GM12865 (cell line): ENCODE data around the gene SENP8.
A peak's percentile ranks its signal among the peaks of the same experiment; 100 is the strongest.

Source experiments
- DNase-seq: peaks from one replicate; pipeline ENCODE4 v3.0.0; 2010; ENCODE audit warnings: low read depth
- H3K4me3 ChIP-seq: 2 replicates; pipeline ENCODE4 v1.5.1; 2011; ENCODE audit warnings: mild to moderate bottlenecking, low read depth, low read length, control low read depth
- TF ChIP-seq, protein P1 (sequence below): IDR thresholded peaks from 2 replicates; pipeline ENCODE4 v1.5.1; 2011; ENCODE audit warnings: low read length, control low read depth, low read depth, inconsistent platforms; ENCODE audit not compliant: insufficient read depth; ENCODE audit errors: missing control alignments

Gene SENP8

GRCh38 chr15:72078887-72079286, 39.3 kb upstream of the SENP8 start:
- peak; percentile 62 for DNase-seq
- TF ChIP-seq, protein P1, sequence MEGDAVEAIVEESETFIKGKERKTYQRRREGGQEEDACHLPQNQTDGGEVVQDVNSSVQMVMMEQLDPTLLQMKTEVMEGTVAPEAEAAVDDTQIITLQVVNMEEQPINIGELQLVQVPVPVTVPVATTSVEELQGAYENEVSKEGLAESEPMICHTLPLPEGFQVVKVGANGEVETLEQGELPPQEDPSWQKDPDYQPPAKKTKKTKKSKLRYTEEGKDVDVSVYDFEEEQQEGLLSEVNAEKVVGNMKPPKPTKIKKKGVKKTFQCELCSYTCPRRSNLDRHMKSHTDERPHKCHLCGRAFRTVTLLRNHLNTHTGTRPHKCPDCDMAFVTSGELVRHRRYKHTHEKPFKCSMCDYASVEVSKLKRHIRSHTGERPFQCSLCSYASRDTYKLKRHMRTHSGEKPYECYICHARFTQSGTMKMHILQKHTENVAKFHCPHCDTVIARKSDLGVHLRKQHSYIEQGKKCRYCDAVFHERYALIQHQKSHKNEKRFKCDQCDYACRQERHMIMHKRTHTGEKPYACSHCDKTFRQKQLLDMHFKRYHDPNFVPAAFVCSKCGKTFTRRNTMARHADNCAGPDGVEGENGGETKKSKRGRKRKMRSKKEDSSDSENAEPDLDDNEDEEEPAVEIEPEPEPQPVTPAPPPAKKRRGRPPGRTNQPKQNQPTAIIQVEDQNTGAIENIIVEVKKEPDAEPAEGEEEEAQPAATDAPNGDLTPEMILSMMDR = no peak
- H3K4me3 ChIP-seq = no peak overlapping the region

DNA sequence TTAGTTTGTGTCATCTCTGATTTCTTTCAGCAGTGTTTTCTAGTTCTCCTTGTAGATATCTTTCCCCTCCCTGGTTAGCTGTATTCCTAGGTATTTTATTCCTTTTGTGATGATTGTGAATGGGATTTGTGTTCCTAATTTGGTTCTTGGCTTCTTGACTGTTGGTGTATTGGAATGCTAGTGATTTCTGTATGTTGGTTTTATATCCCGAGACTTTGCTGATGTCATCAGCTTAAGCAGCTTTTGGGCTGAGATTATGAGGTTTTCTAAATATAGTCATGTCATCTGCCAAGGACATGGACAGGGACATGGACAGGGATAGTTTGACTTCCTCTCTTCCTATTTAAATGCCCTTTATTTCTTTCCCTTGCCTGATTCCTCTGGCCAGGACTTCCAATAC, 36.0 kb upstream of the SENP8 start:
- H3K4me3 ChIP-seq = no peak overlapping the region
- no peak for DNase-seq
- TF ChIP-seq, protein P1 = no peak

DNA sequence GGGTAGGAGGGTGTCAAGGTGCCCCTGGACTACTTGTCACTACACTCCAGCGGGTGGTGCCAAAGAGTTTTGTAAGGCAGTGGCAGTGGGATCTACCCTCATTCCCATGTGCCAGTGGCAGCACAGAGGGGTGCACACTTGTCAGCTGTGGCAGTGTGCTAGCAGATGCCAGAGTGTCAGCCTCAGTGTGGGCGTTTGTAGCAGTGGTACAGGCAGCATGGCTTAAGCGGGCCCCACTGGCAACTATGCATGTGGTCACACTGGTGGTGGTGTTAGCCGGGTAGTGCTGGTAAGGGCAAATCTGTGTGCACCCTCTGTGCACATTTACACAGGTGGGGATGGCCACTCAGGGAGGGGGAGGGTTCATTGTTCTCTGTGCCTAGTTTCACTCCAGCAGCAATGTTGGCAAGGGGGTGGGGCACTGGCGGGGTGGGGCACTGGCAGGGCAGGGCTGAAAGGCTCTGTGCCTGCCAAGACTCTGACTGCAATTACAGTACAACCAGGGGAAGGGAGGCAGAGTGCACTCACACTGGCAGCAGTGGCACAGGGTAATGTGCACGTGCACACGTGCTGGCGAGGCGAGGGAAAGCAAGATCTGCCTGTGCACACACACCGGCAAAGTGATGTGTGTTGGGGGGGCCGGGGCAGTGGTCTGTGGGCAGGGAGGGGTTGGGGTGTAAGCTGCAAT, 32.0 kb upstream of the SENP8 start:
- TF ChIP-seq, protein P1 = no peak
- no peak overlapping the region for H3K4me3 ChIP-seq
- no peak for DNase-seq

- H3K4me3 ChIP-seq = no peak overlapping the region
- no peak for DNase-seq
Observed at GRCh38 chr15:72086920-72087648, 31.1 kb upstream of the SENP8 start.

DNA sequence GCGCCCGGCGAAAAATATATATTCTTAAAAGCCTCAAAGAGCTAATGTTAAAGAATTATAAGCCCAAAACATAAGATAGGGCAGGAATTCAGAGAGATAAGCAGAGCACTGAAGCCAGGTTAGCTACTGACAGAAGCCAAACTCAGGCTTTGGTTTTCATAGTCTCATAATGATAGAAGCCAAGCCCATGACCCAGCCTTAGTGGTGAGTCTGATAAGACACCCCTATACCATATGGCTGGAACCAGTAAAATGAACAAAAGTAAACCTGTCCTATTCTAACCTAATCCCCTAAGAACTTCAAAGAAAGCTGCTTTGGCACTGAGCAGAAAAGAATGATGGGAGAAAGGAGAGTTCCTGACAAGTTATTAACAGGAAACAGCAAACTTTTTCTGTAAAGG, 26.2 kb upstream of the SENP8 start:
- no peak for DNase-seq
- H3K4me3 ChIP-seq = no peak overlapping the region
- TF ChIP-seq, protein P1 = no peak

More at GRCh38 chr15:72086920-72087648, 31.1 kb upstream of the SENP8 start:
- TF ChIP-seq, protein P1 = no peak

GRCh38 chr15:72092691-72093090, 25.5 kb upstream of the SENP8 start:
- no peak for DNase-seq
- H3K4me3 ChIP-seq = no peak overlapping the region
- TF ChIP-seq, protein P1 = no peak
